ENCODE measurements around the gene ADCYAP1R1.

ADCYAP1R1 gene

DNA sequence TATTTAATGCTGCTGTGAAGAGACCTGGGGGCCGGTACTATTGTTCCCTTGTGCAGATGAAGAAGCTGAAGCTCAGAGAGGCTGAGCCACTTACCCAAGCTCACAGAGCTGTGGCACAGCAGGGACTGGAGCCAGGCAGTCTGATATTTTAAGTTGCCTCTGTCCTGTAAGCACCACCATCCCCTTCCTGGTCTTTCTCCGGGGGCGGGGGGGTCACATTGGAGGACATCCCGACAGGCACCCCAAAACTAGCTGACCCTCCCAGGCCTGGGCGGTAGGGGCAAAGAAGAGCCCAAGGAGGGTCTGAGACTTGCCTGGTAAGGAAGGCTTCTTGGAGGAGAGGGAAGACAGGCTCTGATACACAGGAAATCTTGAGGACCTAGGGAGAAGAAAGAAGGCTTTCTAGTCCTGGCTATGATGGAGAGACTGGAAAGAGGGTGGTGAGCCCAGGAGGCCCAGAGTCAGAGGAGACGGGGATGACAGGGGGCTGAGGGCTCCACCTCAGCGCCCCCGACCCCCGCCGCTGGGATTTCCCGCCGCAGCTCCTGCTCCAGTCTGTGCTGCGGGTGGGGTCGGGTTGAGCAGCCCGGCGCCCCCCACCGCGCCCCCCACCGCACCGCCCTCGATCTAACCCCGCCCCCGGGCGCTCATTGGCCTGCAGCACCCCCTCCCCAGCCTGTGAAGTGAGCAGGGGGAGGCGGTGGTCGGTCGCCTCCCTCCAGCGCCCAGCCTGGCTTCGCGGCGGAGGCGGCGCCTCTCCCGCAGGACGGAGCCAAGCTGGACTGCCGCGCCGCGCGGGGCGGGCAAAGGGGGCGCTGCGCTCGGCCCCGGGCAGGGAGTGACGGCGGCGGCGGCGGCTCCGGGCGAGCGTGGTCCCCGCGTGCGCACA is at the start of gene ADCYAP1R1:
Gene ADCYAP1R1, plus strand, starts transcription at position 711 of the 889 bp plus-strand sequence. CDS start 10,957 bp downstream, outside the sequence.
- no peak for DNase-seq

DNA sequence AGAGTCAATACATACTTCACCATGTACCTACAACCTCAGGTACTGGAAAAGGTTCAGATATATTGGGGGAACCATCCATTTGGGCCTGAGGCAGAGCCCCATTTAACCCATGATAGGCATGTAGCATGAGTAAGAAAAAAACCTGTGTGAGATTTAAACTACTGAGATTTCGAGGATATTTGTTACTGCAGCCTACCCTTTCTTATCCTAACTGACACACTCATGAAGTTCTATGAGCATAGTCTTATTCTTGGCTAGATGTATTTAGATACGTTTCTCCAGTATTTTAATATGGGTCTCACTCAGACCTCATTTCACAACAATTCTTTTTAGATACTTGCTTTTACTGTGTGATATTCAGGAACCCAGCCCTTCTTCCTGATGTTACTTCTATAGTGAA is 49.0 kb upstream of the ADCYAP1R1 start:
- DNase-seq: no peak

DNA sequence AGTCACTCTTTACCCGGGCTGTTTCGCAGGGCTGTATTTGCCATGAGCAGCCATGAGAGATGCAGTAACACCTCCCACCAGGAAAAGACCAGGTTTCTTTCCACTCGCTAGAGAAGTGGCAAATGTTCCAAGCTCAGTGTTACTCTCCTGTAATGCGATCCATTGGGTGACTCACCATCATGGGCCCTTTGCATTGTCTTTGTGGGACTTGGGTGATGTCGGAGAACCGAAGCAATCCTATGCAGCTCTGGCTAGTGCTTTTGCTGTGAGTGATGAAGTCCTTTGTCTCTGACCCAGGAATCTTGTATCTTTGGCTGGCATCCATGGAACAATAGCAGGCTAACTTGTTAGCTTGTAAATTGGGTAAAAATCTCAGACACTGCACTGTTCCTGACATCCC is 48.4 kb upstream of the ADCYAP1R1 start:
- no peak for DNase-seq

DNA sequence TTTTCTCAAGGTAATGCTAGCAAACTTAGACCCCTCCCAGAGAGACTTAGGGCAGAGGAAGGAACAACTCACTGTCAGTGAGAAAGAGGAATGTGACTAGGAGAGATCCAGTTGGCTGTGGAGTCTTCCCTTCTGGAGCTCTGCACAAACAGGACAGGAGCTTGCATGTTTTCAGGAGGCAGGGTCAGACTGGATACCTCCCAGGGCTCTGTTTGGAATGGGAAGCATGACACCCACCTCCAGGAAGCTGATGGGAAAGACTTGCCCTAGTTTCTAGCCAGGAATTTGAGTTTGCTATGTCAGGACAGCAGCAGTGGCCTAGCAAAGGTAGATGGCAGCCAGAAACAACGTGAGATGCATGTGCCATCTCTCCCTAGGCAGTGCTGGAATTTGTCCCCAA is 47.7 kb upstream of the ADCYAP1R1 start:
- no peak for DNase-seq

DNA sequence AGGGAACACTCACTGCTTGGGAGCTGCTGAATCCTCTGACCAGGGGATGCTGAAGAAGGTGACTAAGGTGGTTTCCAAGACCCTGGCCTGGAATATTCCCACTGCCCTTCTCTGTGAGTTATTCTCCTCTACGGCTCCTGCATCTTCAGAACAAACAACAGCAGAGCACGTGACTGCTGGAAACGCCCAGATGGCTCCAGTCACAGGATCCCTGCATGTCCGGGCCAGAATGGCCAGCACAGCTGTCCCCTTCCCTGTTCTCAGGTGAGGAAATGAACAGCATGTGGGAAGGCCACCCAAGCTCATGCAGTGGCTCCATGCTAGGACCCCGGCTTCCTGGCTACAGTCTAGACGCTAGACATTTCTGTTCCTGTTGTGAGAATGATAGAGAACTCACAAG is 45.3 kb upstream of the ADCYAP1R1 start:
- DNase-seq: no peak

DNA sequence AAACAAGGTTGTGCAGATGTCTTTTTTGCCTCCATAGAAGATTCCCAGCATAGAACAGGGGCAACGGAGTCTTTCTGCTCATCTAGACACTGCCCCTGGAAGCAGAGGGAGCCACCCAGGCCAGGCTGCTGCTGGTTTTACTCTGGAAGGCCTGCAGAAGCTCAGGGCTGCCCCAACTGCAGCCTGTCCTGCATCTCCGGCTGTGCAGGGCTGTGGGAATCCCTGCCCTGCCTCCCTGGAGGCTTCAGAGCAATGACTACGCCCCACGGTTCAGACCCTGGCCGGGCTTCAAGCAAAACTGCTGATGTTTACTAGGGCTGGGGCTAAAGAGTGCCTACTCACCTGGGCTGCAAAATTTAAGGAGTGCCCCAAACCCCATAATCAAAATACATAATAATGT is 44.5 kb upstream of the ADCYAP1R1 start:
- DNase-seq: no peak

DNA sequence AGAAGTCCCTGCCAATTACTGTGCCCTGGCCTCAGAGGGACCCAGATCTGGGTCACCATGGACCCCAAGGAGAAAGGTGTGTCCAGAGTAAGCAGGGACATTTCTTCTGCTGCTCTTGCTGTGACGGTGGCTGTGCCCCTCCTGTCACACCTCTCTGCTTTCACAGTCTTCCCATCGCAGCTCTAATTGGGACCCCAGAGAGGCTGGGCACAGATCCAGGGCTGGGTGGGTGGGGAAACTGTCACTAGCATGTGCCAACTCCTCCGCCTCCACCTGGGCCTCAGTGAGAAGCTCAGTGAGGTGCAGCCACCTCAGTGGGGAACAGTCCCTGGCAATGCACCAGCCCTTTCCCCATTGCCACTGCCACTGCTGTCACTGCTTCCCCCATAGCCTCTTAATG is 37.3 kb upstream of the ADCYAP1R1 start:
- DNase-seq: no peak

DNA sequence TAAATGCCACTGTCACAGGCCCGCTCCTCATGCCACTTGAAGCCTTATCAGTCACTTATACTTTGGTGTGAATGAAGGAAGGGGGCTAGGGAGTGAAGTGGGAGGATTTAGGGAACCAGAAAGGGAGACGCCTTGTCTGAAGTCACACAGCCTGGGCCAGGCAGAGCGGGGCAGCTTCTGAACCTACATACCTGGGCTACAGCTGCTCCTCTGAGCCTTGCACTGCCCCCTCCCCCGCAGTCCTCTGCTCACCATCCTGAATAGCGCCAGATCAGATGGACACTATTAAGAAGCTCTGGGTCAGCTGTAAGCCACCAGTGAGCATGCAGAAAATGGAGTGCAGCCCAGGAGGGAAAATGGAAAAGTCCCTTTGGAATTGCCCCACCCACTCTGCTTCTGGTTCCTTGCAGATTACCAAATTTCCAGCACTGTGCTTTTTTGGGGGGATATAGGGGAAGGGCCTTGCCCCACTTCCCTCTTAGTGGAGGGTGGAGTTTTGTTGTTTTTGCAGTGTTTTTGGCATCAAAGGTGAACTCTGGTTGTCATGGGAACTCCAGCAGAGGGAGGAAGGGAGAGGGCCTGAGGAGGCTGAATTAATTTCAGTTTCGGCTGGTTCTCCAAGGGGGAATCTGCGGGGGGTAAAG is 35.0 kb upstream of the ADCYAP1R1 start:
- DNase-seq: no peak

DNA sequence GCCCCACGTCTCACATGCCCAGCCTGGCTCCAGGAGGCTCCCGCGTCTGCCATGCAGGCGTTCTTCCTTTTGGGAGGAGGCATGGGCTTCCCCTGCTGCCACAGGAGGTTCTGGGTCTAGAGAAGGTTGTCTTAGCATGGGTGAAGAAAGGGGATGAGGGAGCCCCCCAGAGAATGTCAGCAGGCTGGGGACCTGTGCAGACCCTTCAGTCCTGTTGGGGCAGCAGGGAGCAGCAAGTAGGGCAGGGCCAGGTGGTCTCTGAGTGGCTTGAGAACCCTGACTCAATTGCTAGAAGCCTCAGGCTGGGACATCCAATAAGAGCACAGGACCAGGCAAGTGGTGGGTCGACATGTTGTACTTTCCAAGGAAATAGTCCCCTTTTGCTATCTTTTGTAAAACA is 34.4 kb upstream of the ADCYAP1R1 start:
- no peak for DNase-seq

DNA sequence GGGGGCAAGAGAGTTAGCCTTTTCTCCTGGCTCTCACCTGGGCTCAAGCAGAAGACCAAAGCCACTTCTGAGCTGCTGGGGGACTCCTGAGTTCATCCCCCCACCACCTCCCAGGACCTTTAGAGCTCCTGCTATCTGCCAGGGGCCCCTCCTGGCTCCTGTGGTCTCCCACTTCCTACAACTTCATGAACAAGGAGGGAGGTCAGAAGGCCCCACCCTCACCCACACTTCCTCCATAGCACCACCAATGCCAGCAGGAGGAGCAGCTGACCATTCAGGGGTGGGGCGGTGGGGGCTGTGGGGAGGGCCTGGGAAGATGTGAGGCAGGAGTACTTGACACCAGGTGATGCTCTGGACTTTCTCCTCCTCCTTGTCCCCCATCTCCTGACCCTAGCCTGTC is 32.6 kb upstream of the ADCYAP1R1 start:
- DNase-seq: no peak

DNA sequence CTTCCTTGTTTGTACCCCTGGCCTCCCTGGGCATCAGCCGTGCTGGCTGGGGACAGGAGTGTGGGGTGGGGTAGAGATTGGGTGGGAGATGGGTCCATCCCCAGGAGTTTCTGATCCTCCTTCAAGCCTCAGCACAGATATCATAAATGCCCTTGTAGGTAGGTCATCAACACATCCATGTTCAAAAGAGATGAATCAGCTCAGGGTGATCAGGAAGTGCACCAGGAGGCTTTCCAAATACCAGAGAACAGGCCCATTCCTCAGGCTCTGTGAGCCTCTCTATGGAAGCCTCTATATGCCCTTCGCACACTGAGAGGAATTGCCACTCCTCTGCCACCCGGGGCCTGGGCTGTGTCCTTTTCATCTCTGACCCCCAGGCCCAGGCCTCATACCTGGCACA is 31.9 kb upstream of the ADCYAP1R1 start:
- no peak for DNase-seq

DNA sequence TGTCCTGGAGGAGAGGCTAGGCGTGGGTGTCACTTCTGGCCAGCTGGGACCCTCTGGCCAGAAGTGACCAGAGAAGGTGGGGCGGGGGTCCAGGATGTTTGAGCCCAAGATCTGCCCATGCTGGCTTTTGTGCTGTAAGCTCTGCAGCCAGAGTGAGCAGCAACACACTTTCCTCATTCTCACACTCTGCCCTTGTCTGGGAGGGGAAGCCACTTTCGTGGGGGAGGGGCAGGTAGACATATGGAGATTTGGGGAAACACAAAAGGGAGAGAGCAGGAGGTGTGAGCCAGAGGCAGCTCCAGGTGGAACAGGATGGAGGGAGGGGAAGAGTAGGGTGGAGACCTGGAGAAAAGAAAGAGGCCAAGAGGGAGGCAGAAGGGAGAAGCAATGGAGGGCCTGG is 31.5 kb upstream of the ADCYAP1R1 start:
- DNase-seq: no peak

DNA sequence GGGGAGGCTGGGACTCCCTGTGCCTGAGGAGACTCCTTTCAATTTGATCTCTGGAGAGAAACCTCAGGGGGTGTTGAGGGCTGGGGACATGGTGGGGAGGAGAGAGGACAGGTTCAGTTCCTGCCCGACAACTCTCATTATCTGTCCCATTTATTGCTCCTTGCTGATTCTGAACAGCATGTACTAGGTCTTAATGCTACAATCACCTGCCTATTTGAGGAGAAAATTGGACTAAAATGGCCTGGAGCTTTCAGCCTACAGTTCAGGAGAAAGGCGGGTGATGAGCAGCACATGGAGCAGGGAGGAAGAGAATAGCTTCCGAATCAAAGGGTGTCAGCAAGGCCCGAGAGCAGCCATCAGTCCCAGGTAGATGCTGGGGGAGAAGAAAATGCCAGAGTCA is 30.0 kb upstream of the ADCYAP1R1 start:
- no peak for DNase-seq

DNA sequence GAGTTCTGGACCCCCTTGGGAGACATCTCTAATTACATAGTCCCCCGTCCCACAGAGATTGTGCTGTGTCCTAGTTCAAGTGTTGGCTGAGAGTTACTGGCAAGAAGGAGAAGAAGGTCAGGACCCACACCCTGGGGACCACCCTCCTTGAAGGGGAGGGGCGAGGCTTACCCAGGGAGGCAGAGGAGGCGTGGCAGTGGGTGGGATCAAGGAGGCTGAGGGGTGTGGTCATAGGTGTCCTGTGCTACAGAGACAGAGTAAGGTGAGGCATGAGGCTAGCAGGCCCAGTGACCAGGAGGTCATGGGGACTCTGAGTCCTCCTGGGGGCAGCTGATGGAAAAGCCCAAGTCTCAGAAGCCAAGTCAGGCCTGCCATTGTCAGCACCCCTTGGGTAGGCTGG is 29.4 kb upstream of the ADCYAP1R1 start:
- no peak for DNase-seq

DNA sequence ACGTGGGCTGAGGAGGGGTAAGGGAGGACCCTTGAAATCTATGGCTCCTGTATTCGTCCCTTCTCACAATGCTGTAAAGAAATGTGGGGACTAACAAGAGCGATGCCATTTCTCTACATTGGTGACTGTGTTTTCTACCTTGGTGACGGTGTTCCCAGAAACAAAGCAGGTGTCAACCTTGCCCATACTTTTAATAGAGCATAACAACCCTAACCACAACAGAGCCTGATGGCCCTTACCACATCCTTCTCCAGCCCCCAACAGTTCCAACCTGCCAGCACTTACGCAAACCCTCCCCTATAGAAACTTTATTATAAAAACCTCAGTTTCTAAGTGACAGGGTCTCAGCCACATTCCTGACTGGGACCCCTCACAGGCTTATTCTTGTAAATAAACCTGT is 28.2 kb upstream of the ADCYAP1R1 start:
- DNase-seq: no peak

DNA sequence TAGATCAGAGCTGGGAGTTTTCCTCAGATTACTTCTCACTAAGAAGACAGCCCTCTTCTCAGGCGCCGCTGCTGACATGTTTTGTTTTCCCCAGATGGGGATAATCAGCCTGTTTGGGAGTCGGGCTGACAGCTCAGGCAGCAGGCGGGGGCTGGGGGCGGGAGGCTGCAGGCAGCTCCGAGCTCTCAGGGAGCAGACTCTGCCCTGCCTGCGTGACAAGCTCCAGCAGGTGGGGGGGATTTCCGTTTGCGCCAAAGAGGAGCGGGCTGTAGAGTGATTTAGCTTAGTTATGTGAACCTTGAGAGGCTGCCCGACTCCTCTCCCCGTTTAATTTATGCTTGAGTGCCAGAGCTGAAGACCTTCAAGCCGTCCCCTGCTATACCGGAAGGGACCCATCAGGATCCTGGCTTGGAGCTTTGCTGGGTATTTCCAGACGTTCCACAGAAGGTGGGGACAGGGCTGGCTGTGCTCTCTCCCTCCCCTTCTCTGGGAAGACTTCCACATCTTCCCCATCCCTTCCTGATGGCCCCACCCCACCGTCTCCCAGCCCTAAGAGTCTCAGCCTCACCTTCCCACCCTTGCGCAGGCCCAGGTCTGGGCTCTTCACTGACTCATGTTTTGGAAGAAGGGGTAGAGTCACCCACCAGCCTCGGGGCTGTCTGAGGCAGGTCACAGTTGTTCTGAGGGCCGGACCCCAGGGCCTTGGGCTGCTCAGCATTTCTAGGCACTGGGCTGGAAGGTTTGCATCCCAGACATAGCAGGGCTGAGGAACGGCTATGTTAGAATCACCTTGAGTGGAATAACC is 24.7 kb upstream of the ADCYAP1R1 start:
- no peak for DNase-seq

DNA sequence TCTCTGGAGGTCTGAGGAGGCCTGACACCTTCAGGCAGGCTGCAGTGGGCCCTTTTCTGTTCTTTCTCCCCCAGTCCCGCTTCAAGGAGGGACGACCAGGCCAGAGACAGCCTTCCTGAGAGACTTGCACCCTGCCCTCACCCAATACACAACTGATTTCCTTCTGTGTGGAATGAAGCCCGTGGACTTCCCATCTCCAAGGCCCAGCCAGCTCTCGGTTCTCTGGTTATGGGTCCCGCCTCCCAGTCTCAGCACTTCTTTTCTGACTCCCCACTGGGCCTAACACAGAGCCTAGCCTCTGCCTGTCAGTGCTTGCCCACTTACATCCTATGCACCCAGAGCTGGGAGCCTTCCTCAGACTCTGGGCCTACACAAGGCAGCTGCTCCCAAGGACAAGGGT is 24.1 kb upstream of the ADCYAP1R1 start:
- DNase-seq: no peak

DNA sequence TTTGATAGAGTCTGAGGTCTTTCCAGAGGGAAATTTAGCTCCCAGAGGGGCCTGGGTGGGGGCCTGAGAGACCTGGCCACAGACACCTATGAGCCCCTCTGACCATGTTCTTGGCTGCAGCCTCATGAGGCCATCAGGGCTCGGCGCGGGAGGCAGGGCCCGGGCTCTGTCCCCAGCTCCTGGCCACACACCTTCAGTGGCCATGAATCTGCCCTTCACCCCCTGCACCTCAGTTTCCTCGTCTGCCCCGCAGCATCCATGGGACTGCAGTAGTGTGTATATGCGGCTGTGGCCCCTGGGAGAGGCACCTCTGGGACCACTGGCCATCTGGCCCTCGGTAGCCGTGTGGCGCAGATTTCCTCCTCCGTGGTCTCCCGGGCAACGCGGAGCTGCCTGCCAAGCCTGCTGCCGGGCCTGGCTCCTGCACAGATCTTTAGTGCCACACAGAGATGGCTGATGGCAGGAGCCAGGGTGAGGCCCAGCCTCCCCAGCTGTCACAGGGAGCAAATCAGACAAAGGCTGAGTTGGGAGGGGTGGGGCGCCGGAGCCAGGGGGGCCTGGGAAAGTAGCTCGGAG is 23.6 kb upstream of the ADCYAP1R1 start:
- no peak for DNase-seq

DNA sequence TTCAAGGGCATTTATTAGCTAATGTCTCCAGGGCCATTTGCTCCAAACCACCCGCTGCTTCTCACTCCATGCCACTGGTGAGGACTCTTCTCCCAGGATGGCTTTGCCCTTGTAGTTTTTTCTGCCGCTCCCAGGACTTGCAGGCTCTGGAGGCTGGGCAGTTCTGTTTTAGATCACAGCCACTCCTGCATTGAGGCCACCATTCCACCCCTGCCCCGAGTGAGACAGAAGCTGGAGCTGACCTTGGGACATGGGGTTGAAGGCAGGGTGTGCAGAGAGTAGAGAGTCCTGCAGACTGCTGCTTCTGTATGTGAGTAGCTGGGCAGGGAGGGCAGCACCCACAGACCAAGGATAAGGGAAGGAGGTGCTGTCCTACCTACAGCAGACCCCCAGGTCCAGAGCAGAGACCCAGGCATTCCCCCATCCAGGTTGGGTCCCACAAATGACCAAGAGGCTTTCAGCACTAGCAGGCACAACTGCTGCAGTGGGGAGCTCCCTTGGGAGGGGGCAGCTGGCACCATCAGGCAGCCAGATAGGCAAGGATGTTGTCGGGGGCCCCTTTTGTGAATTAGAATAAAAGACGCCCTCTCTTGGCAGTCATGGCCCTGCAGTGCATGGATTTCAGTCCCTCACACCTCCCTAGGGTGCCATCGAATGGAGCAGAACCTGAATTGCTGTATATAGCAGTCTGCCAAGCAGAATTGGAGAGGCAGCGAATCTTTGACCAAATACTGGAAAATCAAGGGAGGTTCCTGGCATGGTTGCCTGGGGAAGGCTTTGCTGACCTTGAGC is 22.7 kb upstream of the ADCYAP1R1 start:
- no peak for DNase-seq

DNA sequence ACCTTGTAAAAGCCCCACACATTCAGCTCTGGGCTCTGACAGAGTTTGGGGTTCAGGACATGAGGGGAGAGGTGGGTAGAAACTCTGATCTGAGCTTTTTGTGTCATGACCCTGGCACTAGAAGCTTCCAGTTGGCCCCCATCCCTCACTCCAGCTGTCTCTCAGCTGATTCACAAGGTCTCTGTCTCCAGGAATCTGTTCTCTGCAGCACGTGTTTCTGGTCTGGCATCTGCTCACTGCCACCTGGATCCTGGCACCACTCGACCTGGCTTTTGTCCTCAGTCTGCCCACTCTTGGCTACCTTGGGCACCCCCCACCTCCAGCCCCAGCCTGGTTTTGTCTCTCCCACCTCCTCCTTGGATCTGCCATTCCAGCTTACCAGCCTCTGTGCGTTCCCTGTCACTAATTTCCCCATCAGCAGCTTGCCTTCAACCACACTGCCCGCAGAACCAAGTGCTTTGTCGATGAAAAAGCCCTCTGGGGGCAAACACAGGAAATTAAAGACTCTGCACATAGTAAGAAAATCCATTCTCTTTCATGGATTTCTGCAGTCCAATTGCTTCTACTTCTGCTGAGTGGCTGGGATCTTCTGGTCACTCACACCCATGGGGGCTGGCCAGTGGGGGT is 18.3 kb upstream of the ADCYAP1R1 start:
- DNase-seq: no peak

DNA sequence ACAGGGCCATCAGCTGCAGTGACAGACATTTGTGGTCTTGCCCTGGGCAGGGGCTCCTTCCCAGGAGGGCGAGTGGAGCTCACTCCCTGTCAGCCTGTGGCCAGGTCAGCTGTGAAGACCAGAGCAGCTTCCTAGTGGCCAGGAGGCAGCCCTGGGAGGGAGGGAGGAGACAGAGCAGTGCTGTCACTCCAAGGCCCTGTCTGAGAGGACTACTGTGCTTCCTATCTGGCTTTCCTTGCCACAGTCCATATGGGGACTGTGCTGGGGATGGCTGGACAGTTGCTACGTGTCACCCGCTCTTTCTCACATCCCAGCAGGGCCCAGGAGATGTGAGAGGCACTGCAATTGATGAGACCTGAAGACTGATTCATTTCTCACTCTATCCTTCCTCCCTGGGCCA is 15.2 kb upstream of the ADCYAP1R1 start:
- DNase-seq: no peak

DNA sequence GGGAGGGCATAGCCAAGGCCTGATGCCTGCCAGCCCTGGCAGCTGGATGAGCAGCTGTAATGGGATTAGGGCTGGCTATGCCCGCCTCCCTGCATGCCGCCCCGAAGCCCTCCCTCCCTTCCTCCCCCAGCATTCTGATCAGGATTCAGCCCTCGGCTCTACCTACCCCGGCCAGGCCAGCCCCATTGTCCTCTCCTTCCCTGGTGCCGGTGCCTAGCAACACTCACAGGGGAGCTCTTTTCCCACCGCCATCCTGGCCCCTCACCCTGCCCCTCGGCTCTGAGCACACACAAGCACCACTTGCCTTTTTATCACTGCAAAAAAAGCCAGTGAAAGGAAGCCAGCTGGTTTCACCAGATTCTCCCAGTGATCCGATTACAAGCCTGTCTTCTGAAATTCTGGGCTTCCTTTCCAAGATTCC is 9.0 kb upstream of the ADCYAP1R1 start:
- DNase-seq: no peak
